Measurements from ENCODE around the gene CUEDC2. TPM values are rescaled to one million over a fixed set of nuclear protein-coding genes. Genes with fewer than 3 reads are reported as not detected.

CUEDC2 gene
- total RNA-seq, 1 donor from 2014 or later, result 59.0 TPM

GRCh38 chr10:102394079-102394800, 38.1 kb downstream of the CUEDC2 start:
- Mint-ChIP-seq H3K27me3 (ENCODE audit: insufficient read depth) (no peaks in the 10 kb centered on the region), H3K27ac (peak overlapping the region; percentile 97)

GRCh38 chr10:102393411-102394078, 38.8 kb downstream of the CUEDC2 start:
- peak overlapping the region; percentile 97 for H3K27ac Mint-ChIP-seq
- H3K36me3 Mint-ChIP-seq (ENCODE audit: low read depth), result peaks cover 28% of the 10 kb centered on the region
- H3K27me3 Mint-ChIP-seq (ENCODE audit: insufficient read depth), result no peaks in the 10 kb centered on the region
- DNase-seq (ENCODE audit: low spot score), result no peak
- H3K4me1 Mint-ChIP-seq (ENCODE audit: low read depth), result peaks cover 43% of the 10 kb centered on the region
- H3K9me3 Mint-ChIP-seq, result no peaks in the 10 kb centered on the region
- intact Hi-C loops (cut with micrococcal nuclease), result loop anchor here (1.0 to 10.0 kb wide), 12 partner anchors 60 to 801 kb away; partner anchors contain the start of genes ELOVL3, NOLC1, NT5C2 and OGA
- H3K4me3 Mint-ChIP-seq, result peak overlapping the region; percentile 90

More at GRCh38 chr10:102394079-102394800, 38.1 kb downstream of the CUEDC2 start:
- H3K9me3 Mint-ChIP-seq, result no peaks in the 10 kb centered on the region
- intact Hi-C loops (cut with micrococcal nuclease), result loop anchor here (1.0 to 10.0 kb wide), 12 partner anchors 59 to 801 kb away; partner anchors contain the start of genes ELOVL3, NOLC1, NT5C2 and OGA
- DNase-seq (ENCODE audit: low spot score), result peak; percentile 99
- peaks cover 30% of the 10 kb centered on the region for H3K36me3 Mint-ChIP-seq (ENCODE audit: low read depth)
- peak overlapping the region; percentile 90 for H3K4me3 Mint-ChIP-seq
- H3K4me1 Mint-ChIP-seq (ENCODE audit: low read depth), result peaks cover 47% of the 10 kb centered on the region

- Mint-ChIP-seq H3K27ac (no peak overlapping the region), H3K9me3 (no peaks in the 10 kb centered on the region), H3K36me3 (ENCODE audit: low read depth) (peaks cover 16% of the 10 kb centered on the region), H3K4me1 (ENCODE audit: low read depth) (peaks cover 30% of the 10 kb centered on the region), H3K27me3 (ENCODE audit: insufficient read depth) (no peaks in the 10 kb centered on the region), H3K4me3 (no peak overlapping the region)
- intact Hi-C loops (cut with micrococcal nuclease), result loop anchor here (10.0 kb wide), 2 partner anchors 578 to 802 kb away; partner anchors contain the start of genes NT5C2 and OGA
- DNase-seq (ENCODE audit: low spot score), result no peak
Observed at GRCh38 chr10:102392306-102392705, 40.1 kb downstream of the CUEDC2 start.

- H3K9me3 Mint-ChIP-seq, result no peaks in the 10 kb centered on the region
- no peak overlapping the region for H3K27ac Mint-ChIP-seq
Observed at GRCh38 chr10:102389894-102390293, 42.5 kb downstream of the CUEDC2 start.

GRCh38 chr10:102384606-102385429, 47.6 kb downstream of the CUEDC2 start:
- H3K36me3 Mint-ChIP-seq (ENCODE audit: low read depth), result peaks cover 11% of the 10 kb centered on the region
- no peaks in the 10 kb centered on the region for H3K27me3 Mint-ChIP-seq (ENCODE audit: insufficient read depth)
- H3K27ac Mint-ChIP-seq, result no peak overlapping the region
- H3K9me3 Mint-ChIP-seq, result no peaks in the 10 kb centered on the region
- H3K4me1 Mint-ChIP-seq (ENCODE audit: low read depth), result peaks cover 19% of the 10 kb centered on the region
- no peak for DNase-seq (ENCODE audit: low spot score)
- intact Hi-C loops (cut with micrococcal nuclease), result no loop called here
- no peak overlapping the region for H3K4me3 Mint-ChIP-seq

More at GRCh38 chr10:102389894-102390293, 42.5 kb downstream of the CUEDC2 start:
- no peak for DNase-seq (ENCODE audit: low spot score)
- Mint-ChIP-seq H3K36me3 (ENCODE audit: low read depth) (peaks cover 2% of the 10 kb centered on the region), H3K4me3 (no peak overlapping the region), H3K27me3 (ENCODE audit: insufficient read depth) (no peaks in the 10 kb centered on the region), H3K4me1 (ENCODE audit: low read depth) (peaks cover 22% of the 10 kb centered on the region)
- intact Hi-C loops (cut with micrococcal nuclease), result loop anchor here (10.0 kb wide), 2 partner anchors 575 to 805 kb away; partner anchors contain the start of genes NT5C2 and OGA

GRCh38 chr10:102384053-102384452, 48.3 kb downstream of the CUEDC2 start:
- no peak for DNase-seq (ENCODE audit: low spot score)
- Mint-ChIP-seq H3K4me3 (no peak overlapping the region), H3K9me3 (no peaks in the 10 kb centered on the region), H3K4me1 (ENCODE audit: low read depth) (peaks cover 19% of the 10 kb centered on the region), H3K36me3 (ENCODE audit: low read depth) (peaks cover 11% of the 10 kb centered on the region), H3K27me3 (ENCODE audit: insufficient read depth) (no peaks in the 10 kb centered on the region), H3K27ac (no peak overlapping the region)
- intact Hi-C loops (cut with micrococcal nuclease), result no loop called here

- Mint-ChIP-seq H3K4me1 (ENCODE audit: low read depth) (peaks cover 19% of the 10 kb centered on the region), H3K27me3 (ENCODE audit: insufficient read depth) (no peaks in the 10 kb centered on the region), H3K4me3 (no peak overlapping the region), H3K36me3 (ENCODE audit: low read depth) (peaks cover 11% of the 10 kb centered on the region), H3K9me3 (no peaks in the 10 kb centered on the region), H3K27ac (no peak overlapping the region)
- intact Hi-C loops (cut with micrococcal nuclease), result no loop called here
- DNase-seq (ENCODE audit: low spot score), result no peak
Observed at GRCh38 chr10:102382871-102383270, 49.5 kb downstream of the CUEDC2 start.

- Mint-ChIP-seq H3K27me3 (ENCODE audit: insufficient read depth) (no peaks in the 10 kb centered on the region), H3K36me3 (ENCODE audit: low read depth) (peaks cover 11% of the 10 kb centered on the region), H3K4me3 (no peak overlapping the region), H3K4me1 (ENCODE audit: low read depth) (peaks cover 19% of the 10 kb centered on the region), H3K9me3 (no peaks in the 10 kb centered on the region), H3K27ac (no peak overlapping the region)
- no peak for DNase-seq (ENCODE audit: low spot score)
- intact Hi-C loops (cut with micrococcal nuclease), result no loop called here
Observed at GRCh38 chr10:102381983-102382382, 50.4 kb downstream of the CUEDC2 start.

GRCh38 chr10:102379383-102379782, 53.0 kb downstream of the CUEDC2 start:
- DNase-seq (ENCODE audit: low spot score), result no peak
- no peaks in the 10 kb centered on the region for H3K9me3 Mint-ChIP-seq
- intact Hi-C loops (cut with micrococcal nuclease), result no loop called here
- no peak overlapping the region for H3K4me3 Mint-ChIP-seq
- H3K27ac Mint-ChIP-seq, result no peak overlapping the region
- peaks cover 16% of the 10 kb centered on the region for H3K36me3 Mint-ChIP-seq (ENCODE audit: low read depth)
- peaks cover 8% of the 10 kb centered on the region for H3K4me1 Mint-ChIP-seq (ENCODE audit: low read depth)
- H3K27me3 Mint-ChIP-seq (ENCODE audit: insufficient read depth), result no peaks in the 10 kb centered on the region

- no peak for DNase-seq (ENCODE audit: low spot score)
- Mint-ChIP-seq H3K4me1 (ENCODE audit: low read depth) (no peaks in the 10 kb centered on the region), H3K27ac (no peak overlapping the region), H3K27me3 (ENCODE audit: insufficient read depth) (no peaks in the 10 kb centered on the region), H3K36me3 (ENCODE audit: low read depth) (peaks cover 20% of the 10 kb centered on the region), H3K9me3 (no peaks in the 10 kb centered on the region), H3K4me3 (no peak overlapping the region)
- intact Hi-C loops (cut with micrococcal nuclease), result no loop called here
Observed at GRCh38 chr10:102376901-102377300, 55.5 kb downstream of the CUEDC2 start.

GRCh38 chr10:102375867-102376266, 56.5 kb downstream of the CUEDC2 start:
- DNase-seq (ENCODE audit: low spot score), result no peak
- H3K27me3 Mint-ChIP-seq (ENCODE audit: insufficient read depth), result no peaks in the 10 kb centered on the region
- no peaks in the 10 kb centered on the region for H3K4me1 Mint-ChIP-seq (ENCODE audit: low read depth)
- no peaks in the 10 kb centered on the region for H3K9me3 Mint-ChIP-seq
- peaks cover 24% of the 10 kb centered on the region for H3K36me3 Mint-ChIP-seq (ENCODE audit: low read depth)
- intact Hi-C loops (cut with micrococcal nuclease), result no loop called here
- H3K27ac Mint-ChIP-seq, result no peak overlapping the region
- no peak overlapping the region for H3K4me3 Mint-ChIP-seq

GRCh38 chr10:102375250-102375649, 57.1 kb downstream of the CUEDC2 start:
- Mint-ChIP-seq H3K9me3 (no peaks in the 10 kb centered on the region), H3K36me3 (ENCODE audit: low read depth) (peaks cover 30% of the 10 kb centered on the region), H3K4me3 (no peak overlapping the region), H3K27ac (no peak overlapping the region), H3K27me3 (ENCODE audit: insufficient read depth) (no peaks in the 10 kb centered on the region), H3K4me1 (ENCODE audit: low read depth) (no peaks in the 10 kb centered on the region)
- intact Hi-C loops (cut with micrococcal nuclease), result no loop called here
- no peak for DNase-seq (ENCODE audit: low spot score)
